ENCODE measurements around the gene POU3F2. TPM values are rescaled to one million over a fixed set of nuclear protein-coding genes. Genes with fewer than 3 reads are reported as not detected.

POU3F2 gene
- total RNA-seq, 4 donors from 2014 or later: not detected

DNA sequence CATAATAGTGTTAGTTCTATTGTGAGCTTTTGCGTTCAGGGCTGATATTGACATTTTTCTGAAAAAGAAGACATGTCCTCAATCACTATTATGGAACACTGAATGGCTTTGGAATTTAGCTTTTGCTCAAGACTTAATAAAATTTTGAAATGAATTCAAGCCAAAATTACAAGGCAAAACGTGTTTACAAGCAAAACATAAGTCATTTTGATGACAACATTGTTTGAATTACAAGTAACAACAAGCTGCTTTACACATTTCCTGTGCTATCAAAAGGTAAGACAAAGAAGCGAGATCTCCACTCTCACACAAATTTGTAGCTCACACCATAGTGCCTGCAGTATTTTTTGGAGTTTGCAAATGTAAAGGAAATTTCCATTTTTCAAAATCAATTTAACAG, 37.4 kb downstream of the POU3F2 start:
- TF ChIP-seq, protein P1, sequence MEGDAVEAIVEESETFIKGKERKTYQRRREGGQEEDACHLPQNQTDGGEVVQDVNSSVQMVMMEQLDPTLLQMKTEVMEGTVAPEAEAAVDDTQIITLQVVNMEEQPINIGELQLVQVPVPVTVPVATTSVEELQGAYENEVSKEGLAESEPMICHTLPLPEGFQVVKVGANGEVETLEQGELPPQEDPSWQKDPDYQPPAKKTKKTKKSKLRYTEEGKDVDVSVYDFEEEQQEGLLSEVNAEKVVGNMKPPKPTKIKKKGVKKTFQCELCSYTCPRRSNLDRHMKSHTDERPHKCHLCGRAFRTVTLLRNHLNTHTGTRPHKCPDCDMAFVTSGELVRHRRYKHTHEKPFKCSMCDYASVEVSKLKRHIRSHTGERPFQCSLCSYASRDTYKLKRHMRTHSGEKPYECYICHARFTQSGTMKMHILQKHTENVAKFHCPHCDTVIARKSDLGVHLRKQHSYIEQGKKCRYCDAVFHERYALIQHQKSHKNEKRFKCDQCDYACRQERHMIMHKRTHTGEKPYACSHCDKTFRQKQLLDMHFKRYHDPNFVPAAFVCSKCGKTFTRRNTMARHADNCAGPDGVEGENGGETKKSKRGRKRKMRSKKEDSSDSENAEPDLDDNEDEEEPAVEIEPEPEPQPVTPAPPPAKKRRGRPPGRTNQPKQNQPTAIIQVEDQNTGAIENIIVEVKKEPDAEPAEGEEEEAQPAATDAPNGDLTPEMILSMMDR (IDR thresholded peaks at IDR 0.05; ENCODE audit: low read depth): no peak

- TF ChIP-seq, protein P1 (IDR thresholded peaks at IDR 0.05; ENCODE audit: low read depth): no peak
Observed at GRCh38 chr6:98875375-98875774, 41.0 kb downstream of the POU3F2 start.

DNA sequence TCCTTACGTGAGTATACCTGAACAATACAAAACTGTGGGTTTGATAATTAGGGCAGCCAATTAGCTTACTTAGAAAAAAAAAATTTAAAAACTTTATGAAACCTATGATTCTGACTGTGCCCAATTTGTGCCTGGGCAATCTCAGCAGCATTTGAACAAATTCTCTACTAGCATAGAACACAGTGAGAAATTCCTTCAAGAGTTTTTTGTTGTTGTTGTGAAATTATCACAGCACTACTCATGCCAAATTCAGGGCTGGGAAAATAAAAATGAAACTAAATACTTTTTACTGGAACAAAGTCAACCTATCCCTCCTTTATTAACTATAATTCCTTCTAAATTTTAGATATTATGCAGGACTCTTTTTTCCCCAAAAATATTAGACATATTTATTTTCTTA, 42.9 kb downstream of the POU3F2 start:
- TF ChIP-seq, protein P1 (IDR thresholded peaks at IDR 0.05; ENCODE audit: low read depth): no peak

DNA sequence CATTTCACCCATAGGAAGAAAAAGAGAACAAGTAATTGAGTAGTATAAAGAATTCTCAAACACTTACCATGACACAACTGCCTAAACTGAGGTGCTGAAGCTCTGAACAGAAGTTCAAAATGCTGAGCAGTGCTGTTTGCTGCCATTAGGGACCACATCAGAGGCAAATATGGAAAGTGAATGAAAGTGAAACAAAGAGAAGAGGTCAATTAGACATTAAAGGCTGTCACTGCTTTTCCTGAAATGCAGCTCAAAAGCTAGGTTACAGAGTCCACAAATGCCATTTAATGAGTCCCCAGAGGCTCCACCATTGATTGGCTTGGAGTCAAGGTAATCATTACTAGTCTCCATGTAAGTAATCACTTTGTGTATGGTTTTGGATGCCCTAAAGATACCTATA, 46.1 kb downstream of the POU3F2 start:
- TF ChIP-seq, protein P1 (IDR thresholded peaks at IDR 0.05; ENCODE audit: low read depth): no peak

- TF ChIP-seq, protein P1 (IDR thresholded peaks at IDR 0.05; ENCODE audit: low read depth): no peak
Observed at GRCh38 chr6:98885330-98885729, 51.0 kb downstream of the POU3F2 start.

DNA sequence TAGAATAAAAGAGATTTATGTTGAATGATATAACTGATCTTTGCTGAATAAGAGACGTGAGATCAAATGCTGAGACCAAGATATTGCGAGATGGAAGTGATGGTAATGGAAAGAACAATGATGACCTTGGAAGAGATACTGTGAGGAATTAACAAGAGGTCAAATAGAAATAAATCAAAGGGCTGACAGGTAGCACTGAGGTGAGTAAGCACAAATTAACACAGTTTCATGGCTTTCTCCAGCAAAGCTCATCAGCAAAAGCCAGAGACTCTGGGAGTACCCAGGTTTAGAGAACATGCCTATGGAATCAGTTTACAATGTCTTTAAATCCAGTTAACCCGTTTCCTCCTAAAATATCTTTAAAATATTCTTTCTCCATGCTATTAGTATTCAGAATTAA, 53.3 kb downstream of the POU3F2 start:
- TF ChIP-seq, protein P1 (IDR thresholded peaks at IDR 0.05; ENCODE audit: low read depth): no peak

Other genes with a start within 250 kb of the POU3F2 start
- gene FBXL4, start 113.4 kb downstream of the POU3F2 start, total RNA-seq: 10 to 100 TPM; 20.2 to 30.0 (median 24.3) TPM